GM12801 (cell line): ENCODE results near the gene FZD4.

Source experiments
- CTCF ChIP-seq: IDR thresholded peaks from one replicate; pipeline ENCODE4 v1.5.1; 2011; ENCODE audit warnings: control low read depth; ENCODE audit not compliant: insufficient read length; ENCODE audit errors: extremely low read depth

Gene FZD4

DNA sequence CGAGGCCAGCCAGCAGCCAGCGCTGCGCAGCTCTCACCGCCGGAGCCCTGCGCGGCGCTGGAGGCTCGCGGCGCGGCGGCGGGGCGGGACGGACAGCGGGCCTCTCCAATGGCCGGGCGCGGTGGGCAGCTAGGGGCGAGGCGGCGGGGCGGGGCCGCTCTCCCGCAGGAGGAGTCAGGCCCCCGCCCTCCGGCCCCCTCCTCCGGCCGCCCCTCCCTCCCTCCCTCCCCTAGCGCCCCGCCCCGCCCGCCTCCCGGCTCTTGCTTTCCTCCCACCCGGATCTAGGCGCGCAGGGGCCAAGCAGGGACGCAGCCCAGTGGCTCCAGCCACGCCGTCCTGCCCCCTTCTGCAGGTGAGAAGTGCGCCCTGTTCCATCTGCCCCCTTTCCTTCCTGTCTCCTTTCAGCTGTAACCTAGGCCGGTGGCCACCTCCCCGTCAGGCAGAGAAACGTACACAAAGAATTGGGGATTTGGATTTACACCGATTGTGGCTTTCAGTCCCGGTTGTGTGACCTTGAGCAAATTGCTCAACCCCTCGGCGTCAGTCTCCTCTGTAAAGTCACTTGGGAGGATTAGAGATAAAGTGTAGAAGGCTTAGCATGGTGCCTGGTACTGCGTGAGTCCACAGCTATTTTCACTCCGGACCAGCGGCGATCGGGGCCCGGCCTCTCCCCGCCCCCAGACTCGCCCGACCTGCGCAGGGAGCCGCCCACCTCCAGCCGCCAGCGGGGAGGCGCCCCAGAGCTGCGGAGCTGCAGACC is at the start of gene FZD4:
Gene FZD4, minus strand, starts transcription at position 35 of the 760 bp plus-strand sequence. CDS start 310 bp downstream, outside the sequence.
- TF ChIP-seq CTCF = no peak

GRCh38 chr11:87002918-87003317 is 47.7 kb upstream of the FZD4 start:
- no peak for TF ChIP-seq CTCF

DNA sequence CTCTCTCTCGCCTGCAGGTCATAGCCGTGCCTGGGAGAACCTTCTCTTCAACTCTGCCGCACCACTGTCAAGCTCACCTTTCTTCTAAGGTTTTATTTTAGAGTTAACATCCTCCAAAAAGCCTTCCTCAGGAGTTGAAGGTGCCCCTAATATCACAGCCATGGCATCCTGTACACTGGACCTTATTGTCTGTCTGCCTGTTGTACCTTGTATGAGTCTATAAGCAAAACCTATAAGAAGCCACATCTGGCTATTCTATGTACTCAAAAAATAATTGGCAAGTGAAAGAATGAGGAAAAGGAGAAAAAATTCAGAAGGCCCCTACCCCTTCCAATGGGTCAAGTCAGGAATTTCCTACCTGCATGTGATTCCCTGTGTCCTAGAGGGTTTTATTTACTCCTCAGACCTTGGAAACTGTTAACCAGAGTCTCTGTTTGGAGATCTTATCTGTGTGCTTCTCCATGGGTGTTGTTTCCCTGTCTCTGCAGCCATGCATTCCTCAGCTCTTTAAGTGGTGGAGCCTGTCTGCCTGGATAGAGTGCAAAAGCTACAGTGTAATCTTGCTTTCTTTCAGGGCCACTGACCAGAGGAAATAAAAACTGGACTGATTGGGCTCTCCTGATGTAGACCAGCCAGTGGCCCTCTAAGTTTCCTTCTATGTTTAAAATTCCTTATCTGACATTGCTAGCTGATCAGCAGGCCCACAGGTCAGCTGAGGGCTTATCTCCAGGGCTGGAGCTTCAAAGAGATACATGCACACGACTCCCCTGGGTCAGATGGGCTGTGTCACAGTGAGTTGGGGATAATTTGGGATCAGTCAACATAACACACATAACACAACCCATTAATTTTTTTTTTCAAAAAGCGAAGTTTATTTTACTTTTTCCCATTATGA is 44.9 kb upstream of the FZD4 start:
- no peak for TF ChIP-seq CTCF

GRCh38 chr11:86999388-86999787 is 44.2 kb upstream of the FZD4 start:
- TF ChIP-seq CTCF = no peak

DNA sequence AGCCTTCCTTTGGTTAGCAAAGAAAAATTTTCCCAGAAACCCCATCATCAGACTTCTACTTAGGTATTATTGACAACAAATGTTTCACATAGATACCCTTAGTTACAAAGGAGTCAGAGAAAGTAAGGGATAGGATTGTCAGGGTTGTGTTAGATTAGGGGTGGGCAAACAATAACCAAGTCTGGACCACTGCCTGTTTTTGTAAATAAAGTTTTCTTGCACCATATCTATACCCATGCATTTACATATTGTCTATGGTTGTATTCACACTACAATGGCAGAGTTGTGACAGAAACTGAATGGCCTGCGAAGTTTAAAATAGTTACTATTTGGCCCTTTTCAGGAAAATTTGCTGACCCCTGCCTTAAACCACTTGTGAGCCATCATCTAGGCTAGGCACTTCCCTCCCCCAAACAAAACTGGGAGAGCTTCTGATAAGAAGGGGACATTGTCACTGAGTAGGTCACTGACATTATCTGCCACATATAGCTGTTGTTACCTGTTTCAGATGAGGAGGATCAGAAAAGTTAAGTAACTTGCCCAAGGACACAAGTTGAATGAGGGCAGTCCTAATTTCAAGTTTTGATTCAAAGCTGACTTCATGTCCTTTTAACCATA is 41.9 kb upstream of the FZD4 start:
- TF ChIP-seq CTCF = no peak

GRCh38 chr11:86993031-86993430 is 37.8 kb upstream of the FZD4 start:
- no peak for TF ChIP-seq CTCF

GRCh38 chr11:86991341-86991740 is 36.1 kb upstream of the FZD4 start:
- no peak for TF ChIP-seq CTCF
